ENCODE data around the gene COL5A1.

Gene COL5A1

DNA sequence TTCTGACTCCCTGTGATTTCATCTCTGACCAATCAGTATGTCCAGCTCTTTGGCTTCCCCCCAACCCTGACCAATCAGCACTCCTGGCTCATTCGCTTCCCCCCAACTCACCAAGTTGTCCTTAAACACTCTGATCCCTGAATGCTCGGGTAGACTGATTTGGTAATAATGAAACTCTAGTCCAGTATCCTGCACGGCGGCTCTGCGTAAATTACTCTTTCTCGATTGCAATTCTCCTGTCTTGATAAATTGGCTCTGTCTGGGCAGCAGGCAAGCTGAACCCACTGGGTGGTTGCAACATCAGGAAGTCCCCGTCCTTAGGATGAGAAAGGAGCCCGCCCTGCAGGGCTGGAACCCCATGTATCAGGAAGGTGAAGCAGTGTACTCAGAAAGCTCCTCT is 249.4 kb downstream of the COL5A1 start:
- no peak for TF ChIP-seq SIN3A (IDR thresholded peaks at IDR 0.05; ENCODE audit: borderline replicate concordance, insufficient read depth, low read length)
- no peak for TF ChIP-seq TAF1 (IDR thresholded peaks at IDR 0.05; ENCODE audit: borderline replicate concordance, insufficient read depth, low read length)
- TF ChIP-seq, protein P1, sequence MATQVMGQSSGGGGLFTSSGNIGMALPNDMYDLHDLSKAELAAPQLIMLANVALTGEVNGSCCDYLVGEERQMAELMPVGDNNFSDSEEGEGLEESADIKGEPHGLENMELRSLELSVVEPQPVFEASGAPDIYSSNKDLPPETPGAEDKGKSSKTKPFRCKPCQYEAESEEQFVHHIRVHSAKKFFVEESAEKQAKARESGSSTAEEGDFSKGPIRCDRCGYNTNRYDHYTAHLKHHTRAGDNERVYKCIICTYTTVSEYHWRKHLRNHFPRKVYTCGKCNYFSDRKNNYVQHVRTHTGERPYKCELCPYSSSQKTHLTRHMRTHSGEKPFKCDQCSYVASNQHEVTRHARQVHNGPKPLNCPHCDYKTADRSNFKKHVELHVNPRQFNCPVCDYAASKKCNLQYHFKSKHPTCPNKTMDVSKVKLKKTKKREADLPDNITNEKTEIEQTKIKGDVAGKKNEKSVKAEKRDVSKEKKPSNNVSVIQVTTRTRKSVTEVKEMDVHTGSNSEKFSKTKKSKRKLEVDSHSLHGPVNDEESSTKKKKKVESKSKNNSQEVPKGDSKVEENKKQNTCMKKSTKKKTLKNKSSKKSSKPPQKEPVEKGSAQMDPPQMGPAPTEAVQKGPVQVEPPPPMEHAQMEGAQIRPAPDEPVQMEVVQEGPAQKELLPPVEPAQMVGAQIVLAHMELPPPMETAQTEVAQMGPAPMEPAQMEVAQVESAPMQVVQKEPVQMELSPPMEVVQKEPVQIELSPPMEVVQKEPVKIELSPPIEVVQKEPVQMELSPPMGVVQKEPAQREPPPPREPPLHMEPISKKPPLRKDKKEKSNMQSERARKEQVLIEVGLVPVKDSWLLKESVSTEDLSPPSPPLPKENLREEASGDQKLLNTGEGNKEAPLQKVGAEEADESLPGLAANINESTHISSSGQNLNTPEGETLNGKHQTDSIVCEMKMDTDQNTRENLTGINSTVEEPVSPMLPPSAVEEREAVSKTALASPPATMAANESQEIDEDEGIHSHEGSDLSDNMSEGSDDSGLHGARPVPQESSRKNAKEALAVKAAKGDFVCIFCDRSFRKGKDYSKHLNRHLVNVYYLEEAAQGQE (IDR thresholded peaks at IDR 0.05; ENCODE audit: insufficient read depth in 1 of 2, low read depth in 2 of 2, low read length in 2 of 2): no peak
- TF ChIP-seq FOXP2 (optimal IDR thresholded peaks at IDR 0.05; ENCODE audit: borderline replicate concordance, extremely low read depth, extremely low read length, insufficient read depth): no peak
- no peak for TF ChIP-seq POLR2AphosphoS5 (IDR thresholded peaks at IDR 0.05; ENCODE audit: low read depth, low read length)

DNA sequence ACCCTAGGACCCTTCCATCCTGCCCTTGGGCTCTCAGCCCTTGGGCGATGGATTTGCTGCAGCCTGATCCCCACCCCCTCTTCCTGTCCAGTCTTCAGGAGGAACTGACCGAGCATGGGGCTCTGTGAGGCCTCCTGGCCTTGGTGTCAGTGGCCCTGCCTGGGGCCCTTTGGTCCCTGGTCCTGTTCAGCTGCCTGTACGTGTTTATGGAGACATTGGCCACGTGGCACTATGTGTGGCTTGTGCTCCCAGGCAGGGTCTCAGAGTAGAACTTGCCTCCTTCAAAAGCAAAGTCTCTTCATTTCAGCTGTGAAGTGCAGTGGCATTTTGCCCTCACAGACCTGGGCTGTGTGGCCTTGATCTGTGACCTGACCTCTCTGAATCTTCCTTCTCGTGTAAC is 250.1 kb downstream of the COL5A1 start:
- no peak for TF ChIP-seq TAF1 (IDR thresholded peaks at IDR 0.05; ENCODE audit: borderline replicate concordance, insufficient read depth, low read length)
- TF ChIP-seq SIN3A (IDR thresholded peaks at IDR 0.05; ENCODE audit: borderline replicate concordance, insufficient read depth, low read length): no peak
- TF ChIP-seq, protein P1 (IDR thresholded peaks at IDR 0.05; ENCODE audit: insufficient read depth in 1 of 2, low read depth in 2 of 2, low read length in 2 of 2): no peak
- TF ChIP-seq POLR2AphosphoS5 (IDR thresholded peaks at IDR 0.05; ENCODE audit: low read depth, low read length): no peak
- TF ChIP-seq FOXP2 (optimal IDR thresholded peaks at IDR 0.05; ENCODE audit: borderline replicate concordance, extremely low read depth, extremely low read length, insufficient read depth): no peak

DNA sequence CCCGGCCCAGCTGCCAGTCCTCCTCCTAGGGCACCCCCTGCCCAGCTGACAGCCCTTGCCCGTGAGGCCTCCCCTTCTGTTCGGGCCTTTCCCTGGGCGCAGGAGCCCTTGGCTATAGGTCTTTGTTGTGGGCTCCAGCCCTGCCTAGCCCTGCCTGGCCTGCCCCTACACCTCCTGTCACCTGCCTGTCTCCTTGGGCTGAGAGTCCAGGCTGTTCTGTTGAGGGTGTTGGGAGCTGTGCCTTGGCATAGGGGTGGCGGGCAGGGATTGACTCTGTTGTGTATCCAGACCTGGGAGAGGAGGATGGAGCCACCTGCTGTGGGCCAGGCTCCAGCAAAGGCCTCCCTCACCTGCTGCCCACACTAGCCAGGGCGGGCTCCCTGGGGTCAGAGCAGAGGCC is 250.6 kb downstream of the COL5A1 start:
- no peak for TF ChIP-seq FOXP2 (optimal IDR thresholded peaks at IDR 0.05; ENCODE audit: borderline replicate concordance, extremely low read depth, extremely low read length, insufficient read depth)
- TF ChIP-seq TAF1 (IDR thresholded peaks at IDR 0.05; ENCODE audit: borderline replicate concordance, insufficient read depth, low read length): no peak
- TF ChIP-seq SIN3A (IDR thresholded peaks at IDR 0.05; ENCODE audit: borderline replicate concordance, insufficient read depth, low read length): no peak
- TF ChIP-seq, protein P1 (IDR thresholded peaks at IDR 0.05; ENCODE audit: insufficient read depth in 1 of 2, low read depth in 2 of 2, low read length in 2 of 2): no peak
- TF ChIP-seq POLR2AphosphoS5 (IDR thresholded peaks at IDR 0.05; ENCODE audit: low read depth, low read length): no peak

DNA sequence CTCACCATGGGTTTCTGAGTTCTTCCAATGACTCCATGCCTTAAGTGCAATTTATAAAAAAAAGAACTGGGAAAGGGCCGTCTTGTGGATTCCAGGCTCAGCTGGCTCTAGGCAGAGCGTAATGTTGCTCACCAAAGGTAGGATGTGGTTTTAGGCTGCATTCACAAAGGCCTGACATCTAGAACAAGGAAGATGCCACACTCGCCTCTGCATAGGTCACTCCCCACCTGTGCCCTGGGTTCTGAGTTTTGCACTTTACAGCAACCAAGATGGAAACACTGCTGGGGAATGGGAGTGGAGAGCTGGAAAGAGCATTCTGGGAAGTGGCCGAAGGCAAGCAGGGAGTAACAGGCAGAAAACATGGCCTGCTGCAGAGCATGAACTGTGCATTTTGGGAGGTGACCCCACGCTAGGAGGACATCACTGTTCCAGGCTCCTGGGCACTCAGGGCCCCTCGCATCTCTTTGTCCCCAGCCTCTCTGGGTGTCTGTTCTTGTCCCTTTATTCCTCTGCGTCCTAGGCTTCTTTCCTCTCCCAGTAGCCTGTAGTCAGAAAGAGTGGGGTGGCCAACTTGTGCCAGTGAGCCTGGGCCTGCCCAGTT is 251.3 kb downstream of the COL5A1 start:
- TF ChIP-seq POLR2AphosphoS5 (IDR thresholded peaks at IDR 0.05; ENCODE audit: low read depth, low read length) (no peak), FOXP2 (optimal IDR thresholded peaks at IDR 0.05; ENCODE audit: borderline replicate concordance, extremely low read depth, extremely low read length, insufficient read depth) (no peak), SIN3A (IDR thresholded peaks at IDR 0.05; ENCODE audit: borderline replicate concordance, insufficient read depth, low read length) (no peak), TAF1 (IDR thresholded peaks at IDR 0.05; ENCODE audit: borderline replicate concordance, insufficient read depth, low read length) (no peak)
- TF ChIP-seq, protein P1 (IDR thresholded peaks at IDR 0.05; ENCODE audit: insufficient read depth in 1 of 2, low read depth in 2 of 2, low read length in 2 of 2): no peak

Measured in PFSK-1 (cell line).